Erythroblast (primary cell): ENCODE data around the gene CCDC91.

ENCODE experiments used
- GATA1 ChIP-seq: IDR thresholded peaks from 2 replicates; pipeline ENCODE4 v1.6.1; 2011; ENCODE audit warnings: low read depth, mild to moderate bottlenecking, control low read depth, low read length, moderate library complexity
- POLR2A ChIP-seq: IDR thresholded peaks from 2 replicates; pipeline ENCODE4 v1.6.1; 2011; ENCODE audit warnings: mild to moderate bottlenecking, low read length

- TF ChIP-seq POLR2A: no peak
- TF ChIP-seq GATA1: no peak
Observed at GRCh38 chr12:28507033-28507432, 316.8 kb downstream of the CCDC91 start.
